ENCODE results near the gene SNX8. TPM values are rescaled to one million over a fixed set of nuclear protein-coding genes. Genes with fewer than 3 reads are reported as not detected.

Gene SNX8
- total RNA-seq, 1 experiment from 2014 or later = 10.3 TPM

- no peak for DNase-seq (ENCODE audit: low read depth)
Measured at GRCh38 chr7:2202901-2203765, 111.1 kb downstream of the SNX8 start.

GRCh38 chr7:2202361-2202761 is 111.9 kb downstream of the SNX8 start:
- DNase-seq (ENCODE audit: low read depth) = no peak

Other genes with a start within 250 kb of the SNX8 start
- 103 and 133 TPM in 2 replicates for gene MAD1L1, start 81.5 kb downstream of the SNX8 start, total RNA-seq (2014; rRNA removed; shearing (Covaris generic))
- gene MRM2, start 72.2 kb downstream of the SNX8 start, total RNA-seq (2014; rRNA removed; shearing (Covaris generic)) = 51.7 and 58.2 TPM in 2 replicates
- 108 and 129 TPM in 2 replicates for gene NUDT1, start 72.2 kb downstream of the SNX8 start, total RNA-seq (2014; rRNA removed; shearing (Covaris generic))
- gene EIF3B, start 40.4 kb upstream of the SNX8 start, total RNA-seq (2014; rRNA removed; shearing (Covaris generic)) = 334 and 348 TPM in 2 replicates
- 6.3 and 7.6 TPM in 2 replicates for gene CHST12, start 89.2 kb upstream of the SNX8 start, total RNA-seq (2014; rRNA removed; shearing (Covaris generic))
- gene GRIFIN, start 162.0 kb upstream of the SNX8 start, total RNA-seq (2014; rRNA removed; shearing (Covaris generic)) = not detected in 2 replicates
- gene LFNG, start 205.3 kb upstream of the SNX8 start, total RNA-seq (2014; rRNA removed; shearing (Covaris generic)) = 16.1 and 24.2 TPM in 2 replicates
- gene BRAT1, start 241.1 kb upstream of the SNX8 start, total RNA-seq (2014; rRNA removed; shearing (Covaris generic)) = 42.6 and 59.9 TPM in 2 replicates
- 7.6 and 11.3 TPM in 2 replicates for gene IQCE, start 244.5 kb upstream of the SNX8 start, total RNA-seq (2014; rRNA removed; shearing (Covaris generic))

All from Daoy (cell line).